HG03520 (cell line): ENCODE results near the gene NUP37.

Source experiments
- ATAC-seq: cut with Tn5 transposase; IDR thresholded peaks from one replicate; pipeline ENCODE4 v1.9.1; 2021; ENCODE audit warnings: mild to moderate bottlenecking, moderate library complexity; ENCODE audit not compliant: unreplicated experiment

NUP37 gene

DNA sequence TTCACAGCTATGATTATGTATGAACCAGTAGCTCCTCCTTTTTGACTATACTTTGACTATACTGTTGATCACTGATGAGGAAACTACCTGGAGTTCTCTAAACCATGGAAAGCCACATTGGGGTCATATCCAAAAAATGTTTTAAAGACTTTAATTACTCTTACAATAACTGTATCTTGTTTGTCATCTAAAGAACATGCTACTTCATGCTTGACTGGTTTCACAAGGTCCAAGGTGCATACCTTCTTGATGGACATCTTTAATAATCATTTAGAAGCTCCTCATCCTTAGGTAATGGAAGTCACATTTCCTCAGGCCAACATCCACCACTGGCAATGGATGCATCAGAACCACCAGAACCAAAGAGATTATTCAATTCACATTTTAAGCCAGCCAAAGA, 88.1 kb downstream of the NUP37 start:
- ATAC-seq, result no peak

GRCh38 chr12:102029141-102029540, 90.8 kb downstream of the NUP37 start:
- no peak for ATAC-seq

GRCh38 chr12:102026728-102027127, 93.2 kb downstream of the NUP37 start:
- ATAC-seq, result no peak

- no peak for ATAC-seq
Observed at GRCh38 chr12:102024765-102025164, 95.1 kb downstream of the NUP37 start.

GRCh38 chr12:102023343-102023930, 96.5 kb downstream of the NUP37 start:
- no peak for ATAC-seq
